ENCODE results near the gene EFHD1. TPM values are rescaled to one million over a fixed set of nuclear protein-coding genes. Genes with fewer than 3 reads are reported as not detected.
A peak's percentile ranks its signal among the peaks of the same experiment; 100 is the strongest.

EFHD1 gene
- total RNA-seq, 1 experiment from 2014 or later = 0.07 TPM

DNA sequence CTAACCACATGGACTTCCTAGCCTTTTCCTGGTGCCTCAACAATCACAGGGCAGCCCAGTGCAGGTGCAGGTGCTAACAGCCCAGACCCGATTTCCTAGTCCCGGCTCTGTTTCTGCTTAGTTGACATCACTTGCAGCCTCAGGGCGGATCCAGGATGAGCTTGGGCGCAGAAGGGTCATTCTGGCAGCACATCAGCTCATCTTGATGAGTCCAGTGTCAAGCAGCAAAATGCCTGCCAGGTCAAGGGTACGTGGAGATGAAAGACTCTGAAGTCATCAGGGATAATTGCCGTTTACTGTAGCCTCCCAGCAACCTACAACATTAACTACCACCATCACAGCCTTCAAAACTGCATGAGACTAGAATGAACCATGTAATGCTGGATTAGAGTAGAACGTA, 39.4 kb upstream of the EFHD1 start:
- intact Hi-C loops (cut with micrococcal nuclease) = loop anchor here (1.0 kb wide), 1 partner anchor 26 kb away; no protein-coding TSS in a partner anchor
- TF ChIP-seq EZH2 (IDR thresholded peaks at IDR 0.05; ENCODE audit: low read length, unreplicated experiment) (no peak), EZH2phosphoT487 (IDR thresholded peaks at IDR 0.05; ENCODE audit: borderline replicate concordance, low read length) (no peak)
- TF ChIP-seq, protein P1, sequence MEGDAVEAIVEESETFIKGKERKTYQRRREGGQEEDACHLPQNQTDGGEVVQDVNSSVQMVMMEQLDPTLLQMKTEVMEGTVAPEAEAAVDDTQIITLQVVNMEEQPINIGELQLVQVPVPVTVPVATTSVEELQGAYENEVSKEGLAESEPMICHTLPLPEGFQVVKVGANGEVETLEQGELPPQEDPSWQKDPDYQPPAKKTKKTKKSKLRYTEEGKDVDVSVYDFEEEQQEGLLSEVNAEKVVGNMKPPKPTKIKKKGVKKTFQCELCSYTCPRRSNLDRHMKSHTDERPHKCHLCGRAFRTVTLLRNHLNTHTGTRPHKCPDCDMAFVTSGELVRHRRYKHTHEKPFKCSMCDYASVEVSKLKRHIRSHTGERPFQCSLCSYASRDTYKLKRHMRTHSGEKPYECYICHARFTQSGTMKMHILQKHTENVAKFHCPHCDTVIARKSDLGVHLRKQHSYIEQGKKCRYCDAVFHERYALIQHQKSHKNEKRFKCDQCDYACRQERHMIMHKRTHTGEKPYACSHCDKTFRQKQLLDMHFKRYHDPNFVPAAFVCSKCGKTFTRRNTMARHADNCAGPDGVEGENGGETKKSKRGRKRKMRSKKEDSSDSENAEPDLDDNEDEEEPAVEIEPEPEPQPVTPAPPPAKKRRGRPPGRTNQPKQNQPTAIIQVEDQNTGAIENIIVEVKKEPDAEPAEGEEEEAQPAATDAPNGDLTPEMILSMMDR (conservative IDR thresholded peaks at IDR 0.05; ENCODE audit: low read depth, low read length) = no peak

DNA sequence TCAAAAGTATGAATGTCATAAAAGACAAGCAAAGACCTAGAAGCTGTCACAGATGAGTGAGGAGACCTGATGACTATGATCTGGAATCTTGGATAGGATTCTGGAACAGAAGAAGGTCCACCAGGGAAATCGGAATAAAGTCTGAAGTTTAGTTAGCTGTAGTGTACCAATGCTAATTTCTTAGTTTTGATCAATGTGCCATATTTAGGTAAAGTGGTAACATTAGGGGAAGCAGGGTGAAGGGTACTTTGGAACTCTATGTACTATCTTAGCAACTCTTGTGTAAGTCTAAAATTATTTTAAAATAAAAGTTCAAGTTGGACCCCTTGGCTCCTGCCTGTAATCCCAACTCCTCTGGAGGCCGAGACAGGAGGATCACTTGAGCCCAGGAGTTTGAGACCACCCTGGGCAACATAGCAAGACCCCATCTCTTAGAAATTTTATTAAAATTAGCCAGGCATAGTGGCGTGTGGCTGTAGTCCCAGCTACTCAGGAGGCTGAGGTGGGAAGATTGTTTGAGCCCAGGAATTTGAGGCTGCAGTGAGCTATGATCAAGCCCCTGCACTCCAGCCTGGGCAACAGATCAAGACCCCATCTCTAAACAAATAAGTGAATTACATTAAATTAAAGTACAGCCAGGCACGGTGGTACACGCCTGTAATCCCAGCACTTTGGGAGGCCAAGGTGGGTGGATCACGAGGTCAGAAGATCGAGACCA, 35.9 kb upstream of the EFHD1 start:
- intact Hi-C loops (cut with micrococcal nuclease) = no loop called here
- Histone ChIP-seq H3K79me2 (ENCODE audit: low read length) (no peaks in the 10 kb centered on the region), H3K9me3 (ENCODE audit: low read length) (no peaks in the 10 kb centered on the region), H3K27ac (ENCODE audit: low read length) (no peak overlapping the region), H3K9ac (ENCODE audit: low read length) (no peak overlapping the region), H3K4me3 (ENCODE audit: low read length) (no peak overlapping the region), H3K36me3 (ENCODE audit: low read depth, low read length) (no peaks in the 10 kb centered on the region), H3K4me1 (ENCODE audit: insufficient read depth, low read length) (peaks cover 14% of the 10 kb centered on the region), H3K27me3 (ENCODE audit: low read length) (no peaks in the 10 kb centered on the region), H2AFZ (ENCODE audit: low read length) (no peak overlapping the region), H4K20me1 (ENCODE audit: low read length) (no peaks in the 10 kb centered on the region), H3K9me2 (replicated peaks; ENCODE audit: low read length) (no peaks in the 10 kb centered on the region), H3K4me2 (ENCODE audit: low read length) (no peak overlapping the region), H3F3A (ENCODE audit: low read length, unreplicated experiment) (peaks cover 3% of the 10 kb centered on the region)
- no peak for ATAC-seq
- ChIA-PET CTCF (no interaction called here), POLR2A (ENCODE audit: unreplicated experiment) (no interaction called here)
- TF ChIP-seq EZH2 (IDR thresholded peaks at IDR 0.05; ENCODE audit: low read length, unreplicated experiment) = no peak
- no peak for TF ChIP-seq EZH2phosphoT487 (IDR thresholded peaks at IDR 0.05; ENCODE audit: borderline replicate concordance, low read length)
- TF ChIP-seq, protein P1 (conservative IDR thresholded peaks at IDR 0.05; ENCODE audit: low read depth, low read length) = no peak
- DNase-seq = no peak
- no TSS peak for BruUV-seq (replicated peaks)

More for the DNA sequence above, 39.4 kb upstream of the EFHD1 start:
- Histone ChIP-seq H3K4me3 (ENCODE audit: low read length) (no peak overlapping the region), H2AFZ (ENCODE audit: low read length) (no peak overlapping the region), H4K20me1 (ENCODE audit: low read length) (no peaks in the 10 kb centered on the region), H3F3A (ENCODE audit: low read length, unreplicated experiment) (peaks cover 10% of the 10 kb centered on the region), H3K4me2 (ENCODE audit: low read length) (no peak overlapping the region), H3K9me3 (ENCODE audit: low read length) (no peaks in the 10 kb centered on the region), H3K36me3 (ENCODE audit: low read depth, low read length) (no peaks in the 10 kb centered on the region), H3K27me3 (ENCODE audit: low read length) (no peaks in the 10 kb centered on the region), H3K27ac (ENCODE audit: low read length) (peak overlapping the region; percentile 93), H3K9me2 (replicated peaks; ENCODE audit: low read length) (no peaks in the 10 kb centered on the region), H3K4me1 (ENCODE audit: insufficient read depth, low read length) (peaks cover 33% of the 10 kb centered on the region), H3K79me2 (ENCODE audit: low read length) (no peaks in the 10 kb centered on the region), H3K9ac (ENCODE audit: low read length) (peak overlapping the region; percentile 62; the same call in 1 of the 2 replicates)
- BruUV-seq (replicated peaks) = no TSS peak
- ChIA-PET CTCF (no interaction called here), POLR2A (ENCODE audit: unreplicated experiment) (no interaction called here)
- ATAC-seq = no peak
- DNase-seq = no peak

DNA sequence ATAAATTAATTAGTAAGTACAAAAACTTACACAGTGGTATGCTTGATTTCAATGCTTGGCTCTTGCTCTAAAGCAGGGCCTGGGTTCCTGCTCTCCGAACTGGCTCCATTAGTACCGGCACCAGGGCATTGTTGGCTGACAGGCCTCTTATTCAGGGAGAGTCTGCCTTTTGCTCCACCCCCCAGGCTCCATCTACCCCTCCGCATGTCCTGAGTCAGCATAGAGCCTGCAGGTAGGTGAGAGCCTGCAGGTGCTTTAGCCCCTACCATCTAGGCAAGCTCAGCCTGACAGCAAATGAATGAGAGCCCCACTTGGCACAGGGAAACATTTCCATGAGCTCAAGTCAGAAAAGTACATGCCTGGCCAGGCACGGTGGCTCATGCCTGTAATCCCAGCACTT, 35.1 kb upstream of the EFHD1 start:
- CTCF ChIA-PET = no interaction called here

More for the DNA sequence above, 35.1 kb upstream of the EFHD1 start:
- Histone ChIP-seq H3K79me2 (ENCODE audit: low read length) (no peaks in the 10 kb centered on the region), H3K27me3 (ENCODE audit: low read length) (no peaks in the 10 kb centered on the region), H3K27ac (ENCODE audit: low read length) (no peak overlapping the region), H3K9ac (ENCODE audit: low read length) (no peak overlapping the region), H3K4me3 (ENCODE audit: low read length) (no peak overlapping the region), H3K36me3 (ENCODE audit: low read depth, low read length) (no peaks in the 10 kb centered on the region), H2AFZ (ENCODE audit: low read length) (no peak overlapping the region), H3K4me2 (ENCODE audit: low read length) (no peak overlapping the region), H3F3A (ENCODE audit: low read length, unreplicated experiment) (no peaks in the 10 kb centered on the region), H4K20me1 (ENCODE audit: low read length) (no peaks in the 10 kb centered on the region), H3K4me1 (ENCODE audit: insufficient read depth, low read length) (peaks cover 8% of the 10 kb centered on the region), H3K9me2 (replicated peaks; ENCODE audit: low read length) (no peaks in the 10 kb centered on the region), H3K9me3 (ENCODE audit: low read length) (no peaks in the 10 kb centered on the region)
- no TSS peak for BruUV-seq (replicated peaks)
- POLR2A ChIA-PET (ENCODE audit: unreplicated experiment) = no interaction called here
- ATAC-seq = no peak
- no peak for TF ChIP-seq EZH2 (IDR thresholded peaks at IDR 0.05; ENCODE audit: low read length, unreplicated experiment)
- TF ChIP-seq EZH2phosphoT487 (IDR thresholded peaks at IDR 0.05; ENCODE audit: borderline replicate concordance, low read length) = no peak
- TF ChIP-seq, protein P1 (conservative IDR thresholded peaks at IDR 0.05; ENCODE audit: low read depth, low read length) = no peak
- intact Hi-C loops (cut with micrococcal nuclease) = no loop called here
- DNase-seq = no peak
